ENCODE results near the gene BTG3.
A peak's percentile ranks its signal among the peaks of the same experiment; 100 is the strongest.

Gene BTG3

DNA sequence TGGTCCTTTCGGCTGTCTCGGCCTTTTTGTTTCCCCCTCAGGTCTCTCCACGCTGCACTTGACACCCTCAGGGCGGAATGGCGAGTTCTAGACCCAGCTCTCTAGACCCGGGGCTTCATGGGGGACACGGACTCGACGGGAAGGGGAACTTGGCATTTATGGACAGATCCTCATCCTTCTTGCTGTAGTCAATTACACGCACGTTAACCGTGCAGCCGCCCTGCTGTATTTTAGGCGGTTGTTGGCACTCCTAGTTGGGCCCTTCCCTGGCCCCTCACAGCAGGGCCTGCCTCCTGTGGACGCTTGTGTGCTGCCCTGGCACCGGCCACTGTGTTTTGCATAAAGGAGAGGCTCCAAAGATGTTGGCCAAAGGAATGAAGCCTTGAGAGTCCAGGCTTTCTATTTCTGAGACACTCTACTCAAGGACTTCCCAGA lies 558 bp upstream of the BTG3 start:
- peak overlapping the region; percentile 94 for H3K27ac ChIP-seq (ENCODE audit: low read depth, low read length)
- H3K4me1 ChIP-seq (ENCODE audit: control insufficient read depth, insufficient read depth, low read length) = peaks cover 7% of the 10 kb centered on the region
- peak overlapping the region; percentile 91 for H3K4me3 ChIP-seq (ENCODE audit: low read length)
- H3K36me3 ChIP-seq (ENCODE audit: control insufficient read depth, insufficient read depth, low read length) = no peaks in the 10 kb centered on the region
- no peaks in the 10 kb centered on the region for H3K27me3 ChIP-seq (ENCODE audit: control insufficient read depth, insufficient read depth, low read length)
- H3K9ac ChIP-seq (ENCODE audit: low read length) = peak overlapping the region; percentile 4

DNA sequence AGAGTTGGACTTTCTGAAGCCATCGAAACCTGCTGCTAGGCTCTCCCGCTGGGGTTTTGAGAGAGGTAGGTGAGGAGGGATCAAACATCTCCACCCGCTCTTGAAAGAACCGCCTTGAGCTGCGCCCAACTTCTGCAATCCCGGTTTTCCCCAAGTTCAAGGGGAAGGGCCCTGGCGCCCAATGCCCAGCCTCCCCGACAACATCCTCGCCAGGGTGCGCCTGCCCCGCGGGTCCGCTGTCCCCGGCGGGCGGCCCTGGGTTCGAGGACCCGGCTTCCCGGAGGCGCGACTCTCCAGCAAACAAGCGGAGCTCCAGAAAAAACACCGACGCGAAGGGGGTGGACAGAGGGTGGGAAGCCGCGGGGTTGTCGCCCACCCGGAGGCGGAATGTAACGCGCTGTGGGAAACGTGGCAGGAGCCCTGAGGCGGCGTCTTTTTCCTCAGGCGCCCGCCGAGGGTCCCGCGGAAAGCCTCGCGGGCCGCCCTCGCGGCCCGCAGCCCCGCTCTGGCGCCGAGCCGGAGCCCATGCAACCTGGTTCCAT lies 607 bp downstream of the BTG3 start:
- H3K27me3 ChIP-seq (ENCODE audit: control insufficient read depth, insufficient read depth, low read length) = no peaks in the 10 kb centered on the region
- peak overlapping the region; percentile 89 for H3K9ac ChIP-seq (ENCODE audit: low read length)
- H3K4me3 ChIP-seq (ENCODE audit: low read length) = peak overlapping the region; percentile 91
- peak overlapping the region; percentile 94 for H3K27ac ChIP-seq (ENCODE audit: low read depth, low read length)
- H3K4me1 ChIP-seq (ENCODE audit: control insufficient read depth, insufficient read depth, low read length) = peaks cover 7% of the 10 kb centered on the region
- H3K36me3 ChIP-seq (ENCODE audit: control insufficient read depth, insufficient read depth, low read length) = no peaks in the 10 kb centered on the region

DNA sequence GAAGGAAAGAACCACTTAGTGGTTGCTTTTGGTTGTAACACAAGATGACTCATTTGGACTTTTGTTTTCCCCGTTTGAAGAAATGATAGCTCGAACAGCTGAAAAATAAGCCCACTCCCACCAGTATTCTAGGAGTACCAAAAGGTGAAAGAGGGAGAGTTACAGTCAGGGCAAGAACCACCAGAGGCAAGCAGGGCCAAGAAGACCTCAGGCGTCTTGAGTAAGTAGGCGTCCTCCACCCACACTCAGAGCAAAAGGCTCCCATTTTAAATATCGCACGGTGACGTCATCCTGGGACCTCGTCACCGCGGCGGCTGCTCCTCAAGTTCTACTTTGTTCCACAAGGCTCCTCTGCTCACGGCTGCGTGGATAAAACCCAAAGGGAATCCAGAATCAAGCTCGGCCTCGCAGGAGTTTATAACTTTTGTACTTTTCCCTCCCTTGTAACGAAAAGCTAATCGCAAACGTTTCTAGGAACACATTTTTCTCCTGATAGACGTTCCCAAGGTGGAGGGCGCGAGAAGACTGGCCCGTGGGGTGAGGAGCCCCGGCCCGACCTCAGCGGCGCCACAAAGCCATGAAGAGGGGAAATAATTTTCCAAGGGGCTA lies 1.2 kb downstream of the BTG3 start:
- Histone ChIP-seq H3K4me3 (ENCODE audit: low read length) (peak overlapping the region; percentile 91), H3K27me3 (ENCODE audit: control insufficient read depth, insufficient read depth, low read length) (no peaks in the 10 kb centered on the region), H3K36me3 (ENCODE audit: control insufficient read depth, insufficient read depth, low read length) (no peaks in the 10 kb centered on the region), H3K9ac (ENCODE audit: low read length) (peak overlapping the region; percentile 89), H3K4me1 (ENCODE audit: control insufficient read depth, insufficient read depth, low read length) (peaks cover 5% of the 10 kb centered on the region), H3K27ac (ENCODE audit: low read depth, low read length) (peak overlapping the region; percentile 94)

DNA sequence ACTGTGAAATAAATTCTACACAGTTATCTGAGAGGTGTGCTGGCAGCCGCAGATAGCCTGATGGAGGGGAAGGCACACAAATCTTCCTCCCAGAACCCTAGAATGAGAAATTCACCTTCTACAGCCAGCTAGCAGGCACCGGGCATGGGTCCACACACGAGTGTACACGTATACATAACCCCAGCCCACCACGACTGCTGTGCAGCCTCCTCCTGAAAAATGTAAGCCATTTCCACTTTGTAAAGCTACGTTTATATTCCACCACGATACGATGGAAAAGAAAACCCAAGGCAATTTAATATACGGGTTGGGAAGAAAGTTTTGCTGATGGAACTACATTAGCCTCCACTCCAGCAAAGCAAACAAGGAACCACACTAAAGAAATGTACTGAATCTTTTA lies 1.8 kb downstream of the BTG3 start:
- H3K27ac ChIP-seq (ENCODE audit: low read depth, low read length) = peak overlapping the region; percentile 94
- peak overlapping the region; percentile 91 for H3K4me3 ChIP-seq (ENCODE audit: low read length)
- no peaks in the 10 kb centered on the region for H3K27me3 ChIP-seq (ENCODE audit: control insufficient read depth, insufficient read depth, low read length)
- H3K4me1 ChIP-seq (ENCODE audit: control insufficient read depth, insufficient read depth, low read length) = peaks cover 5% of the 10 kb centered on the region
- no peaks in the 10 kb centered on the region for H3K36me3 ChIP-seq (ENCODE audit: control insufficient read depth, insufficient read depth, low read length)
- H3K9ac ChIP-seq (ENCODE audit: low read length) = peak overlapping the region; percentile 5

DNA sequence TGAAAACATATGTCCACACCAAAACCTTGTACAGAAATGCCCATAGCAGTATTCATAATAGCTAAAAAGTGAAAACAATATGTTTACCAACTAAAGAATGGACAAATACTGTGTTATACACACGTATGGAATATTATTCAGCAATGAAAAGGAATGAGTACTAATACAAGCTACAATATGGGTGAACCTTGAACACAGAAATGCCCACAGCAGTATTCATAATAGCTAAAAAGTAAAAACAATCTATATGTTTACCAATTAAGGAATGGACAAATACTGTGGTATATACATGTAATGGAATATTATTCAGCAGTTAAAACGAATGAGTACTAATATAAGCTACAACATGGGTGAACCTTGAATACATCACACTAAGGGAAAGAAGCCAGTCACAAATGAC lies 3.0 kb downstream of the BTG3 start:
- Histone ChIP-seq H3K27ac (ENCODE audit: low read depth, low read length) (peak overlapping the region; percentile 94), H3K36me3 (ENCODE audit: control insufficient read depth, insufficient read depth, low read length) (no peaks in the 10 kb centered on the region), H3K27me3 (ENCODE audit: control insufficient read depth, insufficient read depth, low read length) (no peaks in the 10 kb centered on the region), H3K4me1 (ENCODE audit: control insufficient read depth, insufficient read depth, low read length) (peaks cover 5% of the 10 kb centered on the region), H3K4me3 (ENCODE audit: low read length) (no peak overlapping the region), H3K9ac (ENCODE audit: low read length) (no peak overlapping the region)

DNA sequence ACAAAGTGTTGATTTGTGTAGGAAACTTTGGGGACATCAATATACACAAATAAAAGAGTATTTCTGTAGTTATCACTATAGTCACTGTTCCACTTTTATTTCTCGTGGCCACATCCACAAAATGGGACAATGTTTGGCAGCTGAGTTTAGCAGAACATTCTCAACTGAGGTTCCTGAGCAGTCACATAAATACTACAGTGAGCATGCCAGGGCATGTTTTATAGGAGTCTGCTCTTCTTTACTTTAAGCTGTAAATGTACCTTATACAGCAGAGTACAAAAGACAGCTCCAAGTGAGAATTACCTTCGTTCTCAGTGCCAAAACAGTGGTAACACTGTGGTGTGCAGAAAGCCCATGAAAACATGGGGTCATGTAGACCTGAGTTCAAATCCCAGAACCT lies 5.0 kb downstream of the BTG3 start:
- no peaks in the 10 kb centered on the region for H3K27me3 ChIP-seq (ENCODE audit: control insufficient read depth, insufficient read depth, low read length)
- no peak overlapping the region for H3K27ac ChIP-seq (ENCODE audit: low read depth, low read length)
- no peak overlapping the region for H3K9ac ChIP-seq (ENCODE audit: low read length)
- H3K4me3 ChIP-seq (ENCODE audit: low read length) = no peak overlapping the region
- peaks cover 5% of the 10 kb centered on the region for H3K4me1 ChIP-seq (ENCODE audit: control insufficient read depth, insufficient read depth, low read length)
- H3K36me3 ChIP-seq (ENCODE audit: control insufficient read depth, insufficient read depth, low read length) = peaks cover 3% of the 10 kb centered on the region

DNA sequence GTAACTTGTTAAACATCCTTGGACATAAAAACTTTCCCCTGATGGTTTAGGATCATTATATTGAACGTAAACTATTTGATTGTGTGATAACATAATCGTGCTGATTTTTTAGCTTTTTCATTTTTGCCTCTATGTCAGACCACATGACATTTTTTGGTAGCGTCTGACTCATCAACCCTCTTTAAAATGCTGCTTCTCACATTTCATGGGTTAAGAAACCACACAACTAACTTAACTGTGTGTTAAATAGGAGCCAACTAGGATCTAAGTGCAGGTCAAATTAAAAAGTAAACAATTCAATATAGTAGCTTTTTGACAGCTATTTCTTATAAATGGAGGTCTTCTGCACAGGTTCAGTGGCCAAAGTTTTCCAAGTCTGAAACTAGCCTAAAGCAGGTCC lies 9.8 kb downstream of the BTG3 start:
- Histone ChIP-seq H3K27ac (ENCODE audit: low read depth, low read length) (no peak overlapping the region), H3K4me1 (ENCODE audit: control insufficient read depth, insufficient read depth, low read length) (no peaks in the 10 kb centered on the region), H3K36me3 (ENCODE audit: control insufficient read depth, insufficient read depth, low read length) (peaks cover 12% of the 10 kb centered on the region), H3K27me3 (ENCODE audit: control insufficient read depth, insufficient read depth, low read length) (no peaks in the 10 kb centered on the region), H3K9ac (ENCODE audit: low read length) (no peak overlapping the region), H3K4me3 (ENCODE audit: low read length) (no peak overlapping the region)

DNA sequence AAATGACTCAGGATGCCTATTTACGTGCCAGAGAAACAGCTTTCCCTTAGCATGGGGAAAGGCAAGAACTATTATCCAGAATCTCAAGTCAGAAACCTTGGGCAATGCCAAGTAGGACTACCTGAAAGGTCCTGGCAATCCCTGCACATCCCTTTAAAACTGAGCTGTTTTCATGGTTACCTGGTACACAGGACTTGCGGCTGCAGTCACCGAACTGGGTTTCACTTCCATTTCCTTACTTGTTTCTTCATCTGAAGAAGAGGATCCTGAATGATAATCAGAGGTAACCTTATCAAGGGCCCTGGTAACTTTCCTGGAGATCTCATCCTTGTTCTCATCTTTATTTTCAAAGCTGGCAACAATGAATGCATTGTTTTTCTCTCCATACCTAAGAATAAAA lies 14.3 kb downstream of the BTG3 start:
- H3K4me3 ChIP-seq (ENCODE audit: low read length) = no peak overlapping the region
- no peaks in the 10 kb centered on the region for H3K4me1 ChIP-seq (ENCODE audit: control insufficient read depth, insufficient read depth, low read length)
- no peak overlapping the region for H3K27ac ChIP-seq (ENCODE audit: low read depth, low read length)
- no peaks in the 10 kb centered on the region for H3K27me3 ChIP-seq (ENCODE audit: control insufficient read depth, insufficient read depth, low read length)
- no peak overlapping the region for H3K9ac ChIP-seq (ENCODE audit: low read length)
- H3K36me3 ChIP-seq (ENCODE audit: control insufficient read depth, insufficient read depth, low read length) = peaks cover 14% of the 10 kb centered on the region

DNA sequence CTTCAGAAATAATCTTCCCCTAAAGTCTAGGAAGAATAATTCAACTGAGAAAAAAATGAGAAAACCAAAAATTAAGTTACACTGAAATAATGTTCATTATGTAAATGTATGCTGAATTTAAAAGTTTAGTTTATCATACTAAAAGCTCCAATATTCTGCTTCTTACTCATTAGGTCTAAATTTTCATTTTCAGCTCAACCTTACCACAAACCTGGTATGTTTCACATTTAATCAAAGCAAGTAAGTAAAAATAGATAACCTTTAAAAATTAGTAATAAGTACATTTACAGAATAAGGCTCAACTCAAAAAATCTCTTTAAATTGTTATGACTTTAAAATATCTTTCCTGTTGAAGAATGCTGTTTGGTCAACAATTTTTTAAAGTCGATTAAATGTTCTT lies 15.0 kb downstream of the BTG3 start:
- peaks cover 11% of the 10 kb centered on the region for H3K36me3 ChIP-seq (ENCODE audit: control insufficient read depth, insufficient read depth, low read length)
- no peak overlapping the region for H3K9ac ChIP-seq (ENCODE audit: low read length)
- H3K27me3 ChIP-seq (ENCODE audit: control insufficient read depth, insufficient read depth, low read length) = no peaks in the 10 kb centered on the region
- H3K27ac ChIP-seq (ENCODE audit: low read depth, low read length) = no peak overlapping the region
- no peaks in the 10 kb centered on the region for H3K4me1 ChIP-seq (ENCODE audit: control insufficient read depth, insufficient read depth, low read length)
- no peak overlapping the region for H3K4me3 ChIP-seq (ENCODE audit: low read length)

DNA sequence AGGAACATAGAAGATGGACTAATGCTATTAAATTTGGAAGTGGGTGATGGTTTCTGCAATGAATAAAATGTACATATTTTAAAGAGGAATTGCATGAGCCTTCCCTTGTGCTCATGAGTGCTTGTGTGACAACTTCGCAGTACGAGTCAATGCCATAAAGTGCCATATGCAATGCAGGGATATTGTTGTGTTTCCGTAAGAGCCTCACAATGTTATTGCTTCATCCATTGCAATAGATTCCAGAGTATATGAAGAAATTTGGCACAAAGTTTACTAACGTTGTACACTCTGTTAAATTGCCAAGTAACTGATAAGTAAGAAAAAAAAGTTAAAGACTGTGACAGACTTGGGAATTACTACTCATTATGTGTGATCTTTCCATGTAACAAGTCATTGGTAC lies 22.3 kb downstream of the BTG3 start:
- Histone ChIP-seq H3K27me3 (ENCODE audit: control insufficient read depth, insufficient read depth, low read length) (no peaks in the 10 kb centered on the region), H3K36me3 (ENCODE audit: control insufficient read depth, insufficient read depth, low read length) (no peaks in the 10 kb centered on the region), H3K9ac (ENCODE audit: low read length) (no peak overlapping the region), H3K27ac (ENCODE audit: low read depth, low read length) (no peak overlapping the region), H3K4me3 (ENCODE audit: low read length) (no peak overlapping the region), H3K4me1 (ENCODE audit: control insufficient read depth, insufficient read depth, low read length) (no peaks in the 10 kb centered on the region)

DNA sequence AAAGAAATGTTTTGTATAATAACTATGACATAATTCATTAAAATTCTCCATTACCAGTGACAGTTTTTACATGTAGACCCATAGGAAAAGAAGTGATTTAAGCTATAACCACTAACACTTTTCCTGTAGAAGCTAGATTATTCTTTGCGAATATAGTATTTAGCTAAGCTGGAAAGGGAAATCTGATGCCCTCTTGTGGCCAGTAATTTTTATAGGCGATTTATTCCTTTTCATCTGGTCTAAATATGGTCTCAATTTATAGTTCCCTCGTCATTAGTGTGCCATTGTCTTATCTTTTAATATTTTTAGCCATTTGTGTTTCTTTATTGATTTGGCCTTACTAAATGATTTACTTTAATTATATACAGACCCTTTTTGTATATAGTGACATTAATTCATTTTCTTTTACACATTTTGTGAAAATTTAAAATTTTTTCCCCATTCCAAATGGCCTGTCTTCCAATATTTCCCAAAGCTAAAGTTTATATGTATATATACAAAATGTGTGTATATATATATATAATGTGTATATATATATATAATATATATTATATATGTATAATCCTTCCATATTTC lies 26.7 kb downstream of the BTG3 start:
- Histone ChIP-seq H3K36me3 (ENCODE audit: control insufficient read depth, insufficient read depth, low read length) (no peaks in the 10 kb centered on the region), H3K27me3 (ENCODE audit: control insufficient read depth, insufficient read depth, low read length) (no peaks in the 10 kb centered on the region), H3K4me3 (ENCODE audit: low read length) (no peak overlapping the region)

DNA sequence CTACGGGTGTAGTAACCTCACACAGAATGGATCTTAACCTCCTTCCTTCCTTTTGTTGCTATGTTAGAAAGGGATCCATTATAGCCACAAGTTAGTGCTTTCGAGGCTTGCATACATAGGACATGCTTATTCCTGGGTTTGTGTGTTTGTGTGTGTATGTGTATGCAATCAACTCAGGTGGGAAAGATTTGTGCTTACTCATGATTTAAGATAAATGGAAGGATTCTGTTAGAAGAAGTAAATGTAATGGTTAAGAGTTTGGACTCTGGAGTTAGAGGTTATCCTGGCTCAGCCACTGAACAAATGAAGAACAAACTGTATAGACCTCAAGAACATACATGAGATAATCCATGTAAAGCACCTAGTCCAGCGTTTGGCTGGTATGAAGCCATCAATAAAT lies 28.8 kb downstream of the BTG3 start:
- H3K9ac ChIP-seq (ENCODE audit: low read length) = no peak overlapping the region
- no peaks in the 10 kb centered on the region for H3K27me3 ChIP-seq (ENCODE audit: control insufficient read depth, insufficient read depth, low read length)
- no peak overlapping the region for H3K27ac ChIP-seq (ENCODE audit: low read depth, low read length)
- H3K36me3 ChIP-seq (ENCODE audit: control insufficient read depth, insufficient read depth, low read length) = no peaks in the 10 kb centered on the region
- H3K4me3 ChIP-seq (ENCODE audit: low read length) = no peak overlapping the region
- no peaks in the 10 kb centered on the region for H3K4me1 ChIP-seq (ENCODE audit: control insufficient read depth, insufficient read depth, low read length)

More for the DNA sequence above, 26.7 kb downstream of the BTG3 start:
- Histone ChIP-seq H3K27ac (ENCODE audit: low read depth, low read length) (no peak overlapping the region), H3K4me1 (ENCODE audit: control insufficient read depth, insufficient read depth, low read length) (no peaks in the 10 kb centered on the region), H3K9ac (ENCODE audit: low read length) (no peak overlapping the region)

DNA sequence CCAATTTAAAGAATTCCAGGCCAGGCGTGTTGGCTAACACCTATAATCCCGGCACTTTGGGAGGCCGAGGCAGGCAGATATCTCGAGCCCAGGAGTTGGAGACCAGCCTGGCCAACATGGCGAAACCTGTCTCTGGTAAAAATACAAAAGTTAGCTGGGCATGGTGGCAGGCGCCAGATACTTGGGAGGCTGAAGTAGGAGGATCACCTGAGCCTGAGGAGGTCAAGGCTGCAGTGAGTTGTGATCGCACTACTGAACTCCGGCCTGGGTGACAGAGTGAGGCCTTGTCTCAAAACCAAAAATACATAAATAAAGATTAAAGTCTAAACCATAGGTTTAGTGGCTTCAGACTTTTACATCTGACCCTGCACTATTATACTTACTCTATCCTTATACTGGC lies 32.4 kb downstream of the BTG3 start:
- Histone ChIP-seq H3K4me3 (ENCODE audit: low read length) (no peak overlapping the region), H3K9ac (ENCODE audit: low read length) (no peak overlapping the region), H3K27ac (ENCODE audit: low read depth, low read length) (no peak overlapping the region), H3K4me1 (ENCODE audit: control insufficient read depth, insufficient read depth, low read length) (no peaks in the 10 kb centered on the region), H3K36me3 (ENCODE audit: control insufficient read depth, insufficient read depth, low read length) (no peaks in the 10 kb centered on the region), H3K27me3 (ENCODE audit: control insufficient read depth, insufficient read depth, low read length) (no peaks in the 10 kb centered on the region)
